Lower lobe of right lung (tissue), 2 donors: ENCODE data around the gene TRAK1. TPM values are rescaled to one million over a fixed set of nuclear protein-coding genes. Genes with fewer than 3 reads are reported as not detected.

ENCODE experiments used
- ATAC-seq, 2 donors: fragments of 200-7000 bp; cut with Tn5 transposase; one replicate each; pipeline ENCODE4 v1.9.1; 2020 to 2022; ENCODE audit warnings: mild to moderate bottlenecking in 2 of 2, moderate library complexity in 2 of 2
- DNase-seq: peaks from one replicate; pipeline ENCODE4 v3.0.0-alpha.2; 2020
- H3K27ac ChIP-seq: fragments of 200-600 bp; one replicate; pipeline ENCODE4 v1.8.0; 2022
- H3K27me3 ChIP-seq: fragments of 200-600 bp; one replicate; pipeline ENCODE4 v1.8.0; 2022; ENCODE audit warnings: low read depth
- H3K36me3 ChIP-seq: fragments of 200-600 bp; one replicate; pipeline ENCODE4 v1.8.0; 2022; ENCODE audit warnings: mild to moderate bottlenecking
- H3K4me1 ChIP-seq: fragments of 200-600 bp; one replicate; pipeline ENCODE4 v1.8.0; 2022
- H3K4me3 ChIP-seq: fragments of 200-600 bp; one replicate; pipeline ENCODE4 v1.8.0; 2022; ENCODE audit warnings: mild to moderate bottlenecking
- H3K9me3 ChIP-seq: fragments of 200-600 bp; one replicate; pipeline ENCODE4 v1.8.0; 2022
- intact Hi-C: fragments of 100-400 bp; cut with DNase I; formaldehyde crosslinking; loops from one replicate; pipeline ENCODE4 v1.11.0; 2022
- total RNA-seq: library from RNA; stranded (reverse); fragmentation: NEBNext Ultra II Directional; extraction: Animal tissue kit (Norgen Biotek cat#: 25700); gene quantifications from one replicate; pipeline ENCODE4 v1.2.1, GENCODE V29; 2021
- TF ChIP-seq, protein P1 (sequence below): fragments of 200-600 bp; IDR thresholded peaks from one replicate; pipeline ENCODE4 v1.8.0; 2022; ENCODE audit warnings: antibody characterized with exemption, mild to moderate bottlenecking
- donor health status: DM: no; HTN: yes; CAD: no; lungs with severe emphysema.

The TRAK1 gene
- total RNA-seq, 1 donor from 2014 or later = 50.6 TPM

GRCh38 chr3:42078677-42079076 is 12.5 kb upstream of the TRAK1 start:
- DNase-seq = no peak
- ATAC-seq = no peak
- no peaks in the 10 kb centered on the region for H3K36me3 ChIP-seq
- TF ChIP-seq, protein P1, sequence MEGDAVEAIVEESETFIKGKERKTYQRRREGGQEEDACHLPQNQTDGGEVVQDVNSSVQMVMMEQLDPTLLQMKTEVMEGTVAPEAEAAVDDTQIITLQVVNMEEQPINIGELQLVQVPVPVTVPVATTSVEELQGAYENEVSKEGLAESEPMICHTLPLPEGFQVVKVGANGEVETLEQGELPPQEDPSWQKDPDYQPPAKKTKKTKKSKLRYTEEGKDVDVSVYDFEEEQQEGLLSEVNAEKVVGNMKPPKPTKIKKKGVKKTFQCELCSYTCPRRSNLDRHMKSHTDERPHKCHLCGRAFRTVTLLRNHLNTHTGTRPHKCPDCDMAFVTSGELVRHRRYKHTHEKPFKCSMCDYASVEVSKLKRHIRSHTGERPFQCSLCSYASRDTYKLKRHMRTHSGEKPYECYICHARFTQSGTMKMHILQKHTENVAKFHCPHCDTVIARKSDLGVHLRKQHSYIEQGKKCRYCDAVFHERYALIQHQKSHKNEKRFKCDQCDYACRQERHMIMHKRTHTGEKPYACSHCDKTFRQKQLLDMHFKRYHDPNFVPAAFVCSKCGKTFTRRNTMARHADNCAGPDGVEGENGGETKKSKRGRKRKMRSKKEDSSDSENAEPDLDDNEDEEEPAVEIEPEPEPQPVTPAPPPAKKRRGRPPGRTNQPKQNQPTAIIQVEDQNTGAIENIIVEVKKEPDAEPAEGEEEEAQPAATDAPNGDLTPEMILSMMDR = no peak
- H3K4me3 ChIP-seq = no peak overlapping the region
- no peaks in the 10 kb centered on the region for H3K27me3 ChIP-seq
- peaks cover 38% of the 10 kb centered on the region for H3K4me1 ChIP-seq
- intact Hi-C loops = no loop called here
- no peak overlapping the region for H3K27ac ChIP-seq
- peaks cover 7% of the 10 kb centered on the region for H3K9me3 ChIP-seq

GRCh38 chr3:42079701-42080452 is 11.3 kb upstream of the TRAK1 start:
- Histone ChIP-seq H3K36me3 (no peaks in the 10 kb centered on the region), H3K4me1 (peaks cover 35% of the 10 kb centered on the region), H3K27me3 (no peaks in the 10 kb centered on the region), H3K4me3 (no peak overlapping the region), H3K27ac (peak overlapping the region; percentile 56), H3K9me3 (peaks cover 7% of the 10 kb centered on the region)
- ATAC-seq (peak; percentile 65 to 74), DNase-seq (no peak)
- TF ChIP-seq, protein P1 = no peak
- intact Hi-C loops = no loop called here

DNA sequence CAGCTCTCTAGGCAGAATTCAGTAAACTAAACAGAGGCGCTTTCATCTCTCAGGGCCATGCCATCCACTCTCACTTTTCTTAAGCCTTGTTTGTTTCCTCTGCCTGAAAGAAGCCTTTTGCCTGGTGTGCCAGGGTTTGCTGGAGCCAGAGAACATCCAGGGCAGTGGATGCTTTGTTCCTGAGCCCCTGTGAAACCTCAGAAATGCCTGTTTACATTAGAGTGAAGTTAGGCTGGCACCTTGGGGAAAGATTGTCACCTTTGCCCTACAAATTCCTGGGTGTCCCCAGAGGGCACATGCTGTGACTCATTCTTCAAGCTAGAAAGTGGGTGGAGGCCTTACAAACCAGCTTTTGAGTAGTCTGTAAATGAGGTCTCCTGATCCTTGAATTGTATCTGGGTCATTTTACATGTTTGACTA is 10.7 kb upstream of the TRAK1 start:
- TF ChIP-seq, protein P1 = no peak
- ATAC-seq (peak; percentile 90 to 92), DNase-seq (no peak)
- intact Hi-C loops = no loop called here
- no peaks in the 10 kb centered on the region for H3K27me3 ChIP-seq
- no peak overlapping the region for H3K4me3 ChIP-seq
- peaks cover 35% of the 10 kb centered on the region for H3K4me1 ChIP-seq
- peaks cover 7% of the 10 kb centered on the region for H3K9me3 ChIP-seq
- no peaks in the 10 kb centered on the region for H3K36me3 ChIP-seq
- peak overlapping the region; percentile 56 for H3K27ac ChIP-seq

DNA sequence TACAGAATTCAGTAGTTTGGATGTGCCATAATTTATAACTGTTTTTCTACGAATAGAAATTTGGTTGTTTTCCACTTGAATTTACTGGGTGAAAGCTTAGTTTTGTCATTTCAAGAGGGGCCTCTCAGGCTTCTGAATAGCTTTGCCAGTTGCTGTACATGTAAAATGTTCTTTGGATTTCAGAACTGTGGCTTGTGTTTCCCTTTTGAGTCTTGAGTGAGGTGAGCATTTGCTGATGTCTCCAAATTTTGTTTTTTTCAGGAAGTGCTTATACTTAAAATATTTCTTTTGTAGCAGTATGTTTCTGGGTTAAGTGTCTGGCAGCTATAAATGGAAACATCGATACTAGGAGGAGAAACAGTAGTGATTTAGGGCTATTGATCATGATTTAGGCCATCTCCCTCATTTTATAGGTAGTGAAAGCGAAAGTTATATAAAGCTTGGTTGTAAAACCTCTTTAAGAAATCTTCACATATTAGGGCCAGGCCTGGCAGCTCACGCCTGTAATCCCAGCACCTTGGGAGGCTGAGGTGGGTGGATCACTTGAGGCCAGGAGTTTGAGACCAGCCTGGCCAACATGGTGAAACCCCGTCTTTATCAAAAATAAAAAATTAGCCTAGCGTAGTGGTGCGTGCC is 9.2 kb upstream of the TRAK1 start:
- intact Hi-C loops = no loop called here
- ATAC-seq = no peak
- H3K4me1 ChIP-seq = peaks cover 35% of the 10 kb centered on the region
- H3K9me3 ChIP-seq = peaks cover 3% of the 10 kb centered on the region
- peaks cover under 1% of the 10 kb centered on the region for H3K36me3 ChIP-seq
- TF ChIP-seq, protein P1 = no peak
- DNase-seq = no peak
- H3K27ac ChIP-seq = peak overlapping the region; percentile 56
- H3K4me3 ChIP-seq = no peak overlapping the region
- H3K27me3 ChIP-seq = no peaks in the 10 kb centered on the region

DNA sequence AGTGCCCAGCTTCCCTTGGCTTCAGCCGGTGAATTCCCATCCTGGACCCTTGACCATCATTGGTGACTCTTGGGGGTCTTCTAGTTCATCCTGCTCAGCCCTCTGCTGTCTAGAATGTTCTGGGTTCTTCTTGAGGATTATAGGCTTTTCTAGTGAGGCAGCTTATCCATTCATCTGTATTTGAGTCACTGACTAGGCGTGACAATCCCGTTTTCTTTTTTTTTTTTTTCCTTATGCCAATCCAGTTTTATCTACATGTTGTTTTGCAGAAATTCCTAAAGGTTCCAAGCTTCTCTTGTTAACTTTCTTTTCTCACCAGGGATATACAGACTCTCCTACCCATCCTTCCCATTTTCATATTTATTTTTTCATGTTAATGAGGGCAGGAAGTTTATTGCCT is 6.6 kb upstream of the TRAK1 start:
- no peak for ATAC-seq
- Histone ChIP-seq H3K27ac (no peak overlapping the region), H3K36me3 (peaks cover 24% of the 10 kb centered on the region), H3K4me1 (peaks cover 32% of the 10 kb centered on the region), H3K4me3 (no peak overlapping the region), H3K9me3 (no peaks in the 10 kb centered on the region), H3K27me3 (no peaks in the 10 kb centered on the region)
- TF ChIP-seq, protein P1 = no peak
- no peak for DNase-seq
- intact Hi-C loops = no loop called here
